Measurements from ENCODE around the gene WNT10A.

DNA sequence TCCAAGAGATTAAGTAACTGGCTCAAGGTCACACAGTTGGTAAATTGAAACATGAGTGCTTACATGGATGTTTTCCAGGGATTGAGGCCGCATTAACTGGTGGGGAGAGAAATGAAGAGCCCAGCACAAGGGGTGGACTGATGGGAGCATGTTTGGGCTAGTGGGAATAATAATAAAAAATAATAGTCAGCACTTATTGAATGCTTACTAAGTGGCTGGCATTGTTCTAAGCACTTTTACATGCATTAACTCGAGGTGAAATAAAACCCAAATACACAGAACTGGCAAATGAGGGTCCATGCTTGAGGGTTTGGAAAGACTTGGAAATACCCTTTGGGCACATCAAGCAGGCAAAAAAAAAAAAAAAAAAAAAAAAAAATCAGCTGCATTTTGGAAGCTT lies 44.8 kb downstream of the WNT10A start:
- TF ChIP-seq, protein P1, sequence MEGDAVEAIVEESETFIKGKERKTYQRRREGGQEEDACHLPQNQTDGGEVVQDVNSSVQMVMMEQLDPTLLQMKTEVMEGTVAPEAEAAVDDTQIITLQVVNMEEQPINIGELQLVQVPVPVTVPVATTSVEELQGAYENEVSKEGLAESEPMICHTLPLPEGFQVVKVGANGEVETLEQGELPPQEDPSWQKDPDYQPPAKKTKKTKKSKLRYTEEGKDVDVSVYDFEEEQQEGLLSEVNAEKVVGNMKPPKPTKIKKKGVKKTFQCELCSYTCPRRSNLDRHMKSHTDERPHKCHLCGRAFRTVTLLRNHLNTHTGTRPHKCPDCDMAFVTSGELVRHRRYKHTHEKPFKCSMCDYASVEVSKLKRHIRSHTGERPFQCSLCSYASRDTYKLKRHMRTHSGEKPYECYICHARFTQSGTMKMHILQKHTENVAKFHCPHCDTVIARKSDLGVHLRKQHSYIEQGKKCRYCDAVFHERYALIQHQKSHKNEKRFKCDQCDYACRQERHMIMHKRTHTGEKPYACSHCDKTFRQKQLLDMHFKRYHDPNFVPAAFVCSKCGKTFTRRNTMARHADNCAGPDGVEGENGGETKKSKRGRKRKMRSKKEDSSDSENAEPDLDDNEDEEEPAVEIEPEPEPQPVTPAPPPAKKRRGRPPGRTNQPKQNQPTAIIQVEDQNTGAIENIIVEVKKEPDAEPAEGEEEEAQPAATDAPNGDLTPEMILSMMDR (IDR thresholded peaks at IDR 0.05 in 8 of 11, conservative IDR thresholded peaks at IDR 0.05 in 3 of 11), result no peak
- TF ChIP-seq POLR2A (IDR thresholded peaks at IDR 0.05), result no peak
